Endothelial cell of umbilical vein (primary cell): ENCODE results near the gene MATCAP1. TPM values are rescaled to one million over a fixed set of nuclear protein-coding genes. Genes with fewer than 3 reads are reported as not detected.

ENCODE experiments used
- BruUV-seq: library from RNA; stranded (reverse); fragments of 400-500 nt; replicated peaks from 2 replicates; lab custom pipeline; 2021; lab: Mats Ljungman, UMichigan
- CTCF ChIA-PET: fragments of 300-600, 350-600 bp; sonication (Branson Sonifier 250); formaldehyde crosslinking; loops from one replicate; lab custom pipeline; 2021; ENCODE audit warnings: antibody characterized with exemption, inconsistent platforms; lab: Charles Lee
- POLR2A ChIA-PET: fragments of 300-600, 350-600 bp; sonication (Branson Sonifier 250); formaldehyde crosslinking; loops from one replicate; lab custom pipeline; 2021; ENCODE audit warnings: antibody characterized with exemption, inconsistent platforms; lab: Charles Lee
- DNase-seq: peaks from one replicate; pipeline ENCODE4 v3.0.0-alpha.2; 2011; ENCODE audit warnings: low read depth, low spot score
- FAIRE-seq: peaks from 2 replicates; lab custom pipeline; 2011; peaks lifted over from hg19 to GRCh38; lab: Jason Lieb, UNC
- H2AFZ ChIP-seq: 2 replicates; pipeline ENCODE4 v1.6.0; 2012; ENCODE audit warnings: low read depth, low read length, control low read depth, inconsistent platforms
- H3K27ac ChIP-seq: 2 replicates; pipeline ENCODE4 v1.5.1; 2011; ENCODE audit warnings: low read depth, mild to moderate bottlenecking, control low read depth, low read length, moderate library complexity; ENCODE audit not compliant: insufficient read depth
- H3K27me3 ChIP-seq, 2 experiments: 2 replicates each; pipeline versions ENCODE4 v1.6.0 to v1.6.1; 2011; ENCODE audit warnings: low read length in 2 of 2, mixed read lengths in 1 of 2; ENCODE audit not compliant: control insufficient read depth in 2 of 2, insufficient read depth in 2 of 2
- H3K36me3 ChIP-seq, 2 experiments: 2 replicates in 1 of 2; 3 replicates in 1 of 2; pipeline ENCODE4 v1.5.1; 2011; ENCODE audit warnings: low read length in 2 of 2, mild to moderate bottlenecking in 1 of 2, moderate library complexity in 1 of 2; ENCODE audit not compliant: control insufficient read depth in 2 of 2, insufficient read depth in 2 of 2; ENCODE audit errors: extremely low read depth in 1 of 2
- H3K4me1 ChIP-seq: 3 replicates; pipeline ENCODE4 v1.5.1; 2011; ENCODE audit warnings: mild to moderate bottlenecking, low read length; ENCODE audit not compliant: control insufficient read depth, insufficient read depth; ENCODE audit errors: extremely low read depth
- H3K4me2 ChIP-seq: 2 replicates; pipeline ENCODE4 v1.6.1; 2011; ENCODE audit warnings: low read length, control low read depth, mixed read lengths; ENCODE audit not compliant: insufficient read depth
- H3K4me3 ChIP-seq, 3 experiments: fragments of 200-600 bp in 1 of 3; sonication (generic), shearing (Covaris generic) in 1 of 3; replicated peaks in 1 of 3; 2 replicates each; pipeline ENCODE4 v1.5.1; 2011 to 2016; ENCODE audit warnings: control low read depth in 3 of 3, low read length in 3 of 3, mild to moderate bottlenecking in 2 of 3, inconsistent platforms in 1 of 3, low read depth in 1 of 3, moderate library complexity in 1 of 3; ENCODE audit not compliant: insufficient read depth in 1 of 3
- H3K79me2 ChIP-seq: 2 replicates; pipeline ENCODE4 v1.6.0; 2012; ENCODE audit warnings: low read length, inconsistent platforms; ENCODE audit not compliant: control insufficient read depth, insufficient read depth
- H3K9ac ChIP-seq: replicated peaks from 2 replicates; pipeline ENCODE3; 2011; ENCODE audit warnings: low read length, control low read depth; ENCODE audit not compliant: insufficient read depth; ENCODE audit errors: extremely low read depth
- H3K9me1 ChIP-seq: replicated peaks from 3 replicates; pipeline ENCODE4 v1.6.0; 2011; ENCODE audit warnings: mild to moderate bottlenecking, low read length; ENCODE audit not compliant: control insufficient read depth, insufficient read depth; ENCODE audit errors: extremely low read depth
- H3K9me3 ChIP-seq: replicated peaks from 2 replicates; pipeline ENCODE4 v1.5.1; 2012; ENCODE audit warnings: low read length, inconsistent platforms; ENCODE audit not compliant: control insufficient read depth, insufficient read depth
- H4K20me1 ChIP-seq: replicated peaks from 2 replicates; pipeline ENCODE3; 2011; ENCODE audit warnings: mild to moderate bottlenecking, low read length; ENCODE audit not compliant: control insufficient read depth, insufficient read depth; ENCODE audit errors: extremely low read depth
- FOS ChIP-seq: IDR thresholded peaks from 2 replicates; pipeline ENCODE4 v1.6.1; 2011; ENCODE audit warnings: mild to moderate bottlenecking, low read length, moderate library complexity, borderline replicate concordance; ENCODE audit not compliant: insufficient read depth
- GATA2 ChIP-seq: IDR thresholded peaks from 2 replicates; pipeline ENCODE4 v1.7.0; 2011; ENCODE audit warnings: low read depth, mild to moderate bottlenecking, moderate library complexity, mixed read lengths, low read length; ENCODE audit not compliant: insufficient read length, insufficient read depth
- POLR2A ChIP-seq: IDR thresholded peaks from 2 replicates; pipeline ENCODE4 v1.6.1; 2012; ENCODE audit warnings: low read depth, mild to moderate bottlenecking, control low read depth, low read length
- dilution Hi-C: fragments of 300-500 bp; cut with MboI; formaldehyde crosslinking; loops from one replicate; pipeline ENCODE4 v1.15.0; 2019; ENCODE audit warnings: low sequenced_read_pairs; ENCODE audit not compliant: extremely low pct_ligation_motif_present
- intact Hi-C: fragments of 100-400 bp; cut with micrococcal nuclease; formaldehyde crosslinking; loops from one replicate; pipeline ENCODE4 v1.10.0; 2022
- polyA plus RNA-seq, 4 experiments: library from polyadenylated mRNA; depleted of rRNA in 3 of 4; stranded (reverse) in 3 of 4; unstranded in 1 of 4; fragments of >200 nt; gene quantifications; 2 replicates each; pipeline versions ENCODE4 v1.2.1 to v1.2.3, GENCODE V29; 2011 to 2012; ENCODE audit warnings: missing spikeins in 1 of 4
- total RNA-seq: library from RNA; stranded (reverse); gene quantifications from 2 replicates; pipeline ENCODE4 v1.2.3, GENCODE V29; 2021
- TF ChIP-seq, protein P1 (sequence below): IDR thresholded peaks from 2 replicates; pipeline ENCODE4 v1.6.1; 2011; ENCODE audit not compliant: insufficient read depth, insufficient read length

MATCAP1 gene
- total and polyA plus RNA-seq, 2 donors (not counting 3 experiments of a cell fraction or from before 2014, with no cell fraction given), result 44.5 to 53.3 TPM

GRCh38 chr16:67211674-67212073 is 27.9 kb upstream of the MATCAP1 start:
- dilution Hi-C loops (no loop called here), intact Hi-C loops (no loop called here)
- H3K9me3 ChIP-seq, result no peaks in the 10 kb centered on the region
- POLR2A ChIA-PET, result no interaction called here
- H3K9ac ChIP-seq, result no peak overlapping the region
- H3K9me1 ChIP-seq, result no peaks in the 10 kb centered on the region
- no peaks in the 10 kb centered on the region for H4K20me1 ChIP-seq
- BruUV-seq, result no TSS peak
- no peak overlapping the region for H3K4me3 ChIP-seq
- no peak overlapping the region for H3K4me2 ChIP-seq
- no peak for TF ChIP-seq FOS
- TF ChIP-seq, protein P1, sequence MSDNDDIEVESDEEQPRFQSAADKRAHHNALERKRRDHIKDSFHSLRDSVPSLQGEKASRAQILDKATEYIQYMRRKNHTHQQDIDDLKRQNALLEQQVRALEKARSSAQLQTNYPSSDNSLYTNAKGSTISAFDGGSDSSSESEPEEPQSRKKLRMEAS, result no peak
- no peak for TF ChIP-seq GATA2
- H3K27me3 ChIP-seq, result no peaks in the 10 kb centered on the region
- no peak overlapping the region for H2AFZ ChIP-seq
- CTCF ChIA-PET, result interaction anchor here (1.0 to 1.7 kb wide), 3 partner anchors 14 to 37 kb away, joined by 3 to 8 read pairs (median 3); partner anchors contain the start of gene SLC9A5
- FAIRE-seq, result no peak
- H3K79me2 ChIP-seq, result no peaks in the 10 kb centered on the region
- no peak overlapping the region for H3K27ac ChIP-seq
- H3K4me1 ChIP-seq, result peaks cover 9% of the 10 kb centered on the region
- H3K36me3 ChIP-seq, result no peaks in the 10 kb centered on the region
- DNase-seq, result no peak

GRCh38 chr16:67210069-67210937 is 26.5 kb upstream of the MATCAP1 start:
- no peak overlapping the region for H3K27ac ChIP-seq
- H3K9ac ChIP-seq, result no peak overlapping the region
- no peak overlapping the region for H3K4me2 ChIP-seq
- DNase-seq (no peak), FAIRE-seq (no peak)
- H4K20me1 ChIP-seq, result no peaks in the 10 kb centered on the region
- BruUV-seq, result no TSS peak
- dilution Hi-C loops (no loop called here), intact Hi-C loops (no loop called here)
- no peak overlapping the region for H2AFZ ChIP-seq
- no peaks in the 10 kb centered on the region for H3K9me1 ChIP-seq
- POLR2A ChIA-PET, result no interaction called here
- no peaks in the 10 kb centered on the region for H3K27me3 ChIP-seq
- TF ChIP-seq FOS, result no peak
- TF ChIP-seq, protein P1, result no peak
- TF ChIP-seq POLR2A, result no peak
- no peaks in the 10 kb centered on the region for H3K36me3 ChIP-seq
- H3K79me2 ChIP-seq, result no peaks in the 10 kb centered on the region
- H3K4me3 ChIP-seq, result no peak overlapping the region
- peaks cover 5% of the 10 kb centered on the region for H3K4me1 ChIP-seq
- H3K9me3 ChIP-seq, result no peaks in the 10 kb centered on the region
- CTCF ChIA-PET, result interaction anchor here (1.5 kb wide), 1 partner anchor 22 kb away, joined by 3 read pairs; no protein-coding TSS in a partner anchor
